CD1c-positive myeloid dendritic cell (primary cell): ENCODE data around the gene C1QTNF5.

Source experiments
- DNase-seq: peaks from one replicate; pipeline ENCODE4 v3.0.0-alpha.2; 2016; ENCODE audit errors: extremely low spot score

Gene C1QTNF5

GRCh38 chr11:119359365-119360214 is 18.9 kb upstream of the C1QTNF5 start:
- DNase-seq = peak; percentile 61

DNA sequence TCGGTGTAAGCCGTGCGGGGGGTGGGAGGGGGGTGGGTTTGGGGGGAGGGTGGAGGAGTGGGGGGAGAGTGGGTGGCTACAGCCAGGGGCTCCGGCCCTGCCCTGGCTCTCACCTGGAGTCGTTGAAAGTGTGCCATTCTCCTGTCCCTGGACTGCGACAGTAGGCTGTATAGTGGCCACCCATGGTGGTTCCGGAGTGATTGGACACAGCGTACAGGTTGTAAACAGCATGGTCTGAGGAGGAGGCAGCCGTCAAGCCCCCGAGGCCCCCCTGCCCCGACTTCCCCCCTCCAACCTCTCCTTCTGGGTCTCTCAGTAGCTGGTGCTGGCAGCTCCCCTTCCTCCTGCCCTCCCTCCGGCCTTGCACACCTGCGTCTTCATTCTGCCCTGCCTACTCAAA is 16.4 kb upstream of the C1QTNF5 start:
- no peak for DNase-seq

DNA sequence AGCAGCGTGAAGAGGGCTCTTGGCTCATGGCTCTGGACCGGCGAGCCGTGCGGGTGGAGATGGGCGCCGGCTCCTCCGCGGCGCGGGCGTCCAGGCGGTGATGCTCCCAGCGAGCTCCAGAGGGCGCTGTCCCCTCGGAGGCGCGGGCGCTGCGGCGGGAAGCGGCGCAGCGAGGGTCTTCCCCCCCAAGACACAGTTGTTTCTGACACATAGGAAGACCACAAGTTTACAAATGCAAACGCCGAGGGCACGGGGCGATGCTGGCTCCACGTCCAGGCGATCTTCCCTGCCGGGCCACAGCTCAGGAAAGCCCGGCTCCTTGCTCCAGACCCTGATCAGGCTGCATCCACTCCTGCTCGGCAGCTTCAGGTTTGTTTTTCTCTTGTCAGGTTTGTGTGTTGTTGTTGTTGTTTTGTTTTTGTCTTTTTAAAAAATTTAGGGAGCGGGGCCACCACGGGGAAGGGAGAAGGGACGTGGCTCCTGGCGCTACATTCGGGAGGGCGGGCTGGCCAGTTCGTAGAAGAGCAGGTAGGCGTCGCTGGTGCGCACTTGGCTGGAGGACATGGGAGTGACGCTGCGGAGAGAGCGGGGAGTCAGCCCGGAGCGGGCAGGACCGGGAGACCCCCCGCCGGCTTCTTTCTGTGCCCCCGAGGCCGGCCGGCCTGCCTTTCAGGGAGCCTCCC is 15.8 kb upstream of the C1QTNF5 start:
- peak; percentile 79 for DNase-seq

DNA sequence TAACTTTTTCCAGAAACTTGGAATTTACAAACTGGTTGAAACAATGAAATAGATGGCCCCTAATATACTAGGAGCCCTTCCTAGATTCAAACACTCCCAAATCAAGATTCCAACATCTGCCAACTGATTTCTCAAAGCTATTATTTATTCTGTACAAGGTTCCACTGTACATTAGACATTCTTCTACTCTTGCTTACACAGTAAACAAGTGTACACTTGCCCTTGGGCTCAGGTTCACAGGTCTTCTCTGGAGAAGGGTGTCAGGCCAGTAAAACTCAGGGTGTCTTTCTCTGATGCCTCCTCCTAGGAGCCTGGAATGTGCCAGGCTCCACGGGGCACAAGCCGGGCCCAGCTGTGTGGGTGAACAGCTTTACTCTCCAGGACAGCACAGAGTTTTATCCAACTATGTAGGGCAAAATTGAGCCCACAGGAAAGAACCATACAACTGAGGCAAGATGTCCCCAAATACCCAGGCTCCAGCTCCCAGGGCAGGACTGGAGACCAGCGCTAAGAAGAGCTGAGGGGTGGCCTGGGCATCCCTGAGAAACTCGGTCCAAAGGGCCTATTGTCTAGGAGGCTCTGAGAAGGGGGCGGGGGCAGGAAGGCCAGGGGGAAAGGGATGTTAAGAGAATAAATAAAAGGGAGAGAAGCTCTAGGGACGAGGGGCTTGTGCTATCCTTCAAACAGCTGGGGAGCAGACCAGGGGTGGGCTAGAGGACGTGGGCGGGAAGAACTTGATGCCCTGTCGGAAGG is 14.6 kb upstream of the C1QTNF5 start:
- no peak for DNase-seq

- no peak for DNase-seq
Observed at GRCh38 chr11:119352857-119353260, 12.2 kb upstream of the C1QTNF5 start.

DNA sequence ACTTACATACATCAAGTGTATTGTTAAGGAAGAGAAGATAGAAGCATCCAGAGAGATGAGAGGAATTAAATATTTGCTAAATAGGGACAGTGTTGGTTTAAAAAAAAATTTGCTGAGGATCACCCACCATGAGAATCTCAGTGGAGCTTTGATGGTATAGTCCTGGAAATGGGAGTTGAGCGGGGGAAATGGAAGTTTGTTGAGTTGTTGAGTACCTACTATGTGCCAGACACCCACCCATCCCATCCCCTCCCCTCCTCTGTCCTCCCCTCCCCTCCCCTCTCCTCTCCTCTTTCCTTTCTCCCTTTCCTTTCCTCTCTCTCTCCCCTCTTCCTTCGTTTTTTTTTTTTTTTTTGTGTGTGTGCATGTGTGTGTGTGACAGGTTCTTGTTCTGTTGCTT is 10.5 kb upstream of the C1QTNF5 start:
- no peak for DNase-seq

GRCh38 chr11:119350302-119350701 is 9.6 kb upstream of the C1QTNF5 start:
- no peak for DNase-seq

DNA sequence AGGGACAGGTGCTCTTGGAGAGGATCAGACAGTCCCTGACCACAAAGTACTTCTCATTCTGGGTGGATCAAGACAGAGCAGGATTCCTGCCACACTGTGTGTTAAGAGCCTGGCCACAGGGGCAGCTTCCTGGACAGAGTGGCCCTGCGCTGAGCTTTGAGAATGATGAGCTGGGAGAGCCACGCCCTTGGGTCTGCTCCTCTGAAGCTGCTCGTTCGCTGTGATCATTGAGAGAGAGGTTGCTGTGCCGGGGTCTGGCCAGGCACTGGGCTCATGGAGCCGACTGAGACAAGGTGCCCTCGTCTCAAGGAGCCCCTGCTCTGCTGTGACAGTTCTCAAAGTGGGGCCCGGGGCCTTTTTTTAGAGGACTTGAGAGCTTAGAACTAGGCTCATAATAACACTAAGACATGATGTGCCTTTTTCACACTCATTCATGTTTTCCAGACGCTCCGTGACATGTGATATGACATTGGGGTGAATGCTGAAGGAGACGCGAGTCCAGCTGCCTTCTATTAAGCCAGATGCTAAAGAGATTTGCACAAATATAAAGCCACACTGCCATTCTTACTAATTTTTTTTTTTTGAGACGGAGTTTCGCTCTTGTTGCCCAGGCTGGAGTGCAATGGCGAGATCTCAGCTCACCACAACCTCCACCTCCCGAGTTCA is 7.4 kb upstream of the C1QTNF5 start:
- DNase-seq = no peak

DNA sequence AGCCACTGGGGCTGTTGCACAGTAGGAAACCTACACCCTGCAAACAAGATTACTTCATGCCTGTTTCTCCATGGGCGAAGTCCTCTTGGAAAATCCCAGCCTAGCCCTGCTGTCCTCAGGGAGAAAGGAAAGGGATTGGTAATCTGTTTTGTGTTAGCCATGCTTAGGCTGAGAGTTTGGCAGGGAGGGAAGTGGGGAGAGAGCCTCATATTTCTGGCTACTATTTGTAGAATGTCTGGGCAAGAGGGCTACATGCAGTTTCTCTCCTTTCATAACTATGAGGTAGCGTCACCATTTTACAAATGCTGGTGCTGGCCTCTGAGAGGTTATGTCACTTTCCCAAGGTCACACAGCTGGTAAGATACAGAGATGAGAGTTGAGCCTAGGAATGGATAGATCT is 6.6 kb upstream of the C1QTNF5 start:
- DNase-seq = no peak

GRCh38 chr11:119346605-119347004 is 5.9 kb upstream of the C1QTNF5 start, which contains the start of gene MFRP:
Gene MFRP, minus strand, starts transcription at chr11:119346705. Its CDS starts 192 bp downstream, at chr11:119346513.
- no peak for DNase-seq

- DNase-seq = no peak
Observed at GRCh38 chr11:119345685-119346084, 5.0 kb upstream of the C1QTNF5 start.

- DNase-seq = no peak
Observed at GRCh38 chr11:119344291-119345010, 3.8 kb upstream of the C1QTNF5 start.

DNA sequence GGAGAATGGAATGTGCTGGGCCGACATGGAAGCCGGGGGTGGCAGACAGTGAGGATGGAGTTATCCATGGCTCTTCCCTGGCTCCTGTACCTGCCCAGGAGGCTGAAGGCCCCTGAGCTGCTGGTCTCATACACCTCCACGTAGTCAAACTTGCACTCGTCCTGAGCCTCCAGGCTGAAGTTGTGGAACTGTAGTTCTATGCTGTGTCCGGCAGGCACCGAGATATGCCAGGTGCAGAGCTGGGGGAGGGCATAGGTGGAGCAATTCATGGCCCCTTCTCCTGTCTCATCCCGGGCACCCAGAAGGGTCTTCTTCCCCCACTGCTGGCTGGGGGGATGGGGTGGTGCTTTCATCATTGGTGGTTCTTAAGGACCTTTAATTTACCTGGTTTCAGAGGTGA is 3.0 kb upstream of the C1QTNF5 start:
- no peak for DNase-seq

DNA sequence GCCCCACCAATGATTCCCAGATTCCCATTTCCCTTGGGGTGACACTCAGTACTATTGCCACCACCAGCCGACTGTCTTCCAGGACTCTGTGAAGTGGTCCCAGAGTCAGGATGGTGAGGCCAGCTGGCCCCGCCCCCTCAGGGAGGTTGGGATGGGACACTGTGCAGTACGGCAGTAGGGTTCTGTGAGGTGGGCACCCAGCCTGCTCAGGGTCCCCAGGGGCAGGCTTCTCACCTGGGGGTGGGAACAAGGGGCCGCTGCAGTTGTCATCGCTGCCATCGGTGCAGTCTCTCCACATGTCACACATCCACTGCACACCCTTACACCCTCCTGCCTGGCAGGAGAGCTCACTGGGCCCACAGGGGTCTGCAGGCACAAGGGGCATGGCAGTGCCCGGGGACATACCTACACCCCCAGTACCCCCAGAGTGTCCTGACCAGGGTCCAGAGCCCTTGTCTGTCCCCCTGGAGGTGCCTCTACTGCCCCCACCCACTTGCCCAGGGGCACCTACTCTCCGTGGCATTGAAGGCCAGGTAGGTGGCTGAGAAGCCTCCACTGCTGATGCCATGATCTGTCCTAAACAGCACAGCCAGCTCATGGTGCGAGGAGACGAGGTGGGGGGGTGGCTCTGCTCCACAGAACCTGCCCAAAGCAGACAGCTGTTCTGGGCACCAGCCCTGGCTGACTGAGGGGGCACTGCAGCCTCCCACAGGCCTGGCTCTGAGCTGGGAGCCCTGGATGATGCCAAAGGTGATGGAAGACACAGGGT is 1.9 kb upstream of the C1QTNF5 start:
- DNase-seq = no peak

GRCh38 chr11:119342023-119342300 is 1.3 kb upstream of the C1QTNF5 start:
- no peak for DNase-seq

GRCh38 chr11:119341222-119342022 is 739 bp upstream of the C1QTNF5 start:
- no peak for DNase-seq

GRCh38 chr11:119339589-119340334 is 921 bp downstream of the C1QTNF5 start:
- DNase-seq = peak; percentile 51

DNA sequence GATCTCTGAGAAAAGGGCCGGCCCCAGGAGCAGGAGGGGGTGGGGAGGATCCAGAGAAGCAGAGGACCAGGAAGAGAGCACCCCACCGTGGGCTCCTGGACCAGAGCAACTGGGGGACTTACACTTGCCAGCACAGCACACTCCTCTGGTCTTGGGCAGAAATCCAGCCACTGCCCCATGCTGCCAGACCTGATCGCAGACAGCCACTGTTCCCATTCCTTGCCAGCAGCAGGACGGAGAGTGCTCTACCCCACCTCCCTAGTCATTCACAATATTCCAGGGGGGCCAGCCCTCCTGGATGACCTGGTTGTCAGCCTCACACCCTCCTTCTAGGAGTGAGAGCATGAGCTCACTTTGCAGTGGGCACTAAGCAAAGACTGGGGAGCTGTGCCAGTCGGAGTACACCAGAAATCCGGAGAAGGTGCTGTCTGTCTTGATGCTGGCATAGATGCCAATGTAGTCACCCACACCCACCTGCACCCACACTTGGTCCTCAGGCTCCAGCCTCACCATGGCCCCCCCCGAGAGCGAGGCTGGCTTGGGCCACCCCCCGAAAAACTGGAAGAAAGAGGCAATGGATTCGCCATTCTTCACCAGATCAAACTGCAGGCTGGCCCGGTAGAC is 1.6 kb downstream of the C1QTNF5 start:
- DNase-seq = no peak
